Neural cell (in vitro differentiated cells): Measurements from ENCODE around the gene RPL31. TPM values are rescaled to one million over a fixed set of nuclear protein-coding genes. Genes with fewer than 3 reads are reported as not detected.

Experiments
- H2AFZ ChIP-seq: fragments of 200-600, 300-800 bp; sonication (generic), shearing (Covaris generic); 2 replicates; pipeline ENCODE4 v1.6.0; 2014; ENCODE audit warnings: low read depth, mild to moderate bottlenecking, antibody characterized with exemption, low read length, moderate library complexity
- H3F3A ChIP-seq: fragments of 200-600 bp; shearing (Covaris generic); 2 replicates; pipeline ENCODE4 v1.6.1; 2016; ENCODE audit warnings: mild to moderate bottlenecking, moderate library complexity, mixed read lengths, antibody characterized with exemption, low read length; ENCODE audit not compliant: insufficient read depth, poor library complexity, severe bottlenecking
- H3K27ac ChIP-seq: fragments of 200-600, 300-800 bp; sonication (generic), shearing (Covaris generic); 2 replicates; pipeline ENCODE4 v1.5.1; 2014; ENCODE audit warnings: mild to moderate bottlenecking, low read length, moderate library complexity
- H3K27me3 ChIP-seq: fragments of 300-800, 200-600 bp; sonication (generic), shearing (Covaris generic); 2 replicates; pipeline ENCODE4 v1.6.0; 2014; ENCODE audit warnings: mild to moderate bottlenecking, low read depth, low read length, moderate library complexity; ENCODE audit not compliant: insufficient read depth
- H3K36me3 ChIP-seq: fragments of 300-800, 200-600 bp; sonication (generic), shearing (Covaris generic); 2 replicates; pipeline ENCODE4 v1.5.1; 2014; ENCODE audit warnings: mild to moderate bottlenecking, antibody characterized with exemption, low read length, moderate library complexity; ENCODE audit not compliant: insufficient read depth
- H3K4me2 ChIP-seq: fragments of 300-800, 200-600 bp; sonication (generic), shearing (Covaris generic); 2 replicates; pipeline ENCODE4 v1.6.0; 2014; ENCODE audit warnings: mild to moderate bottlenecking, low read length
- H3K4me3 ChIP-seq: fragments of 300-800, 200-600 bp; sonication (generic), shearing (Covaris generic); 2 replicates; pipeline ENCODE4 v1.5.1; 2014; ENCODE audit warnings: mild to moderate bottlenecking, low read length, moderate library complexity
- H3K79me2 ChIP-seq: fragments of 200-600 bp; shearing (Covaris generic); replicated peaks from 2 replicates; pipeline ENCODE4 v1.6.0; 2014; ENCODE audit warnings: mild to moderate bottlenecking, low read length, moderate library complexity; ENCODE audit not compliant: insufficient read depth
- H3K9ac ChIP-seq: fragments of 300-800, 200-600 bp; sonication (generic), shearing (Covaris generic); 2 replicates; pipeline ENCODE4 v1.6.1; 2016; ENCODE audit warnings: mild to moderate bottlenecking, low read length, mixed read lengths
- H3K9me2 ChIP-seq: fragments of 200-600 bp; shearing (Covaris generic); 2 replicates; pipeline ENCODE4 v1.6.1; 2016; ENCODE audit warnings: mild to moderate bottlenecking, low read length, mixed read lengths; ENCODE audit not compliant: insufficient read depth
- H3K9me3 ChIP-seq: fragments of 200-600, 300-800 bp; sonication (generic), shearing (Covaris generic); 2 replicates; pipeline ENCODE4 v1.6.1; 2016; ENCODE audit warnings: mild to moderate bottlenecking, mixed run types, low read length, moderate library complexity, mixed read lengths
- H4K20me1 ChIP-seq: fragments of 200-600 bp; shearing (Covaris generic); 2 replicates; pipeline ENCODE4 v1.6.1; 2016; ENCODE audit warnings: mild to moderate bottlenecking, mixed run types; ENCODE audit not compliant: insufficient read depth
- EP300 ChIP-seq: fragments of 450-650 bp; conservative IDR thresholded peaks from 2 replicates; pipeline ENCODE4 v1.6.1; 2014; ENCODE audit warnings: antibody characterized with exemption, mild to moderate bottlenecking, moderate library complexity; ENCODE audit not compliant: poor library complexity, severe bottlenecking
- EZH2 ChIP-seq: fragments of 200-600, 300-800 bp; shearing (Covaris generic), sonication (generic); IDR thresholded peaks from 2 replicates; pipeline ENCODE4 v1.6.1; 2014; ENCODE audit warnings: antibody characterized with exemption, low read length, borderline replicate concordance, mild to moderate bottlenecking; ENCODE audit not compliant: insufficient read depth, poor library complexity, severe bottlenecking
- MXI1 ChIP-seq: fragments of 450-650 bp; conservative IDR thresholded peaks from 2 replicates; pipeline ENCODE4 v1.6.1; 2014; ENCODE audit warnings: antibody characterized with exemption, mild to moderate bottlenecking; ENCODE audit not compliant: poor library complexity, severe bottlenecking
- POLR2AphosphoS5 ChIP-seq: IDR thresholded peaks from 2 replicates; pipeline ENCODE4 v1.6.1; 2012
- RAD21 ChIP-seq: fragments of 450-650 bp; conservative IDR thresholded peaks from 2 replicates; pipeline ENCODE4 v1.6.1; 2014; ENCODE audit warnings: antibody characterized with exemption, mild to moderate bottlenecking, moderate library complexity
- SMC3 ChIP-seq: fragments of 450-650 bp; conservative IDR thresholded peaks from 2 replicates; pipeline ENCODE4 v1.6.1; 2014; ENCODE audit warnings: antibody characterized with exemption, mild to moderate bottlenecking, moderate library complexity; ENCODE audit not compliant: poor library complexity
- TAF1 ChIP-seq: IDR thresholded peaks from 2 replicates; pipeline ENCODE4 v1.6.1; 2012; ENCODE audit warnings: low read depth
- polyA plus RNA-seq: library from polyadenylated mRNA; depleted of rRNA; stranded (reverse); fragments of >200 nt; gene quantifications from 2 replicates; pipeline ENCODE4 v1.2.3, GENCODE V29; 2014
- TF ChIP-seq, protein P1 (sequence below): IDR thresholded peaks from 2 replicates; pipeline ENCODE4 v1.6.1; 2012; ENCODE audit warnings: borderline replicate concordance
- TF ChIP-seq, protein P2 (sequence below): fragments of 450-650 bp; IDR thresholded peaks from 2 replicates; pipeline ENCODE4 v1.5.1; 2014; ENCODE audit warnings: antibody characterized with exemption, mild to moderate bottlenecking, moderate library complexity; ENCODE audit not compliant: poor library complexity, severe bottlenecking

Gene RPL31
- polyA plus RNA-seq, 1 donor from 2014 or later, result 1,555 TPM

DNA sequence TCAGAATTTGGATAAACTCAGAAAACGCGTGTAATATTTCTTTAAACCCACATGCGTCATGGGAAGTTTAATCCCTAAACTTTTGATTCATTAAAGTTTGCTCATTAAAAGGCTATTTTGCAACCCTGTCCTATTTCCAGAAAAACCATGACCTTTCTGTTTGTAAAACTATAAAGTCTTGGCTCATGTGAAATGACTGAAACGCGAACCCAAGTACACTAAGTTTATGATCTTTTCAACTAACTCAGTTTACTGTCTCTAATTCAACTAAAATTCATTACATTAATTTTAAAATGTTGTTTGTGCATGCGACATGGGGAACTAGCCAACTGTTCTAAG lies 3.9 kb upstream of the RPL31 start:
- H3K79me2 ChIP-seq, result peaks cover 11% of the 10 kb centered on the region
- no peak for TF ChIP-seq TAF1
- no peak for TF ChIP-seq MXI1
- no peak for TF ChIP-seq RAD21
- no peak for TF ChIP-seq EP300
- TF ChIP-seq, protein P1, sequence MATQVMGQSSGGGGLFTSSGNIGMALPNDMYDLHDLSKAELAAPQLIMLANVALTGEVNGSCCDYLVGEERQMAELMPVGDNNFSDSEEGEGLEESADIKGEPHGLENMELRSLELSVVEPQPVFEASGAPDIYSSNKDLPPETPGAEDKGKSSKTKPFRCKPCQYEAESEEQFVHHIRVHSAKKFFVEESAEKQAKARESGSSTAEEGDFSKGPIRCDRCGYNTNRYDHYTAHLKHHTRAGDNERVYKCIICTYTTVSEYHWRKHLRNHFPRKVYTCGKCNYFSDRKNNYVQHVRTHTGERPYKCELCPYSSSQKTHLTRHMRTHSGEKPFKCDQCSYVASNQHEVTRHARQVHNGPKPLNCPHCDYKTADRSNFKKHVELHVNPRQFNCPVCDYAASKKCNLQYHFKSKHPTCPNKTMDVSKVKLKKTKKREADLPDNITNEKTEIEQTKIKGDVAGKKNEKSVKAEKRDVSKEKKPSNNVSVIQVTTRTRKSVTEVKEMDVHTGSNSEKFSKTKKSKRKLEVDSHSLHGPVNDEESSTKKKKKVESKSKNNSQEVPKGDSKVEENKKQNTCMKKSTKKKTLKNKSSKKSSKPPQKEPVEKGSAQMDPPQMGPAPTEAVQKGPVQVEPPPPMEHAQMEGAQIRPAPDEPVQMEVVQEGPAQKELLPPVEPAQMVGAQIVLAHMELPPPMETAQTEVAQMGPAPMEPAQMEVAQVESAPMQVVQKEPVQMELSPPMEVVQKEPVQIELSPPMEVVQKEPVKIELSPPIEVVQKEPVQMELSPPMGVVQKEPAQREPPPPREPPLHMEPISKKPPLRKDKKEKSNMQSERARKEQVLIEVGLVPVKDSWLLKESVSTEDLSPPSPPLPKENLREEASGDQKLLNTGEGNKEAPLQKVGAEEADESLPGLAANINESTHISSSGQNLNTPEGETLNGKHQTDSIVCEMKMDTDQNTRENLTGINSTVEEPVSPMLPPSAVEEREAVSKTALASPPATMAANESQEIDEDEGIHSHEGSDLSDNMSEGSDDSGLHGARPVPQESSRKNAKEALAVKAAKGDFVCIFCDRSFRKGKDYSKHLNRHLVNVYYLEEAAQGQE, result no peak
- TF ChIP-seq EZH2, result no peak
- no peak for TF ChIP-seq SMC3
- TF ChIP-seq POLR2AphosphoS5, result no peak
- TF ChIP-seq, protein P2, sequence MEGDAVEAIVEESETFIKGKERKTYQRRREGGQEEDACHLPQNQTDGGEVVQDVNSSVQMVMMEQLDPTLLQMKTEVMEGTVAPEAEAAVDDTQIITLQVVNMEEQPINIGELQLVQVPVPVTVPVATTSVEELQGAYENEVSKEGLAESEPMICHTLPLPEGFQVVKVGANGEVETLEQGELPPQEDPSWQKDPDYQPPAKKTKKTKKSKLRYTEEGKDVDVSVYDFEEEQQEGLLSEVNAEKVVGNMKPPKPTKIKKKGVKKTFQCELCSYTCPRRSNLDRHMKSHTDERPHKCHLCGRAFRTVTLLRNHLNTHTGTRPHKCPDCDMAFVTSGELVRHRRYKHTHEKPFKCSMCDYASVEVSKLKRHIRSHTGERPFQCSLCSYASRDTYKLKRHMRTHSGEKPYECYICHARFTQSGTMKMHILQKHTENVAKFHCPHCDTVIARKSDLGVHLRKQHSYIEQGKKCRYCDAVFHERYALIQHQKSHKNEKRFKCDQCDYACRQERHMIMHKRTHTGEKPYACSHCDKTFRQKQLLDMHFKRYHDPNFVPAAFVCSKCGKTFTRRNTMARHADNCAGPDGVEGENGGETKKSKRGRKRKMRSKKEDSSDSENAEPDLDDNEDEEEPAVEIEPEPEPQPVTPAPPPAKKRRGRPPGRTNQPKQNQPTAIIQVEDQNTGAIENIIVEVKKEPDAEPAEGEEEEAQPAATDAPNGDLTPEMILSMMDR, result no peak

DNA sequence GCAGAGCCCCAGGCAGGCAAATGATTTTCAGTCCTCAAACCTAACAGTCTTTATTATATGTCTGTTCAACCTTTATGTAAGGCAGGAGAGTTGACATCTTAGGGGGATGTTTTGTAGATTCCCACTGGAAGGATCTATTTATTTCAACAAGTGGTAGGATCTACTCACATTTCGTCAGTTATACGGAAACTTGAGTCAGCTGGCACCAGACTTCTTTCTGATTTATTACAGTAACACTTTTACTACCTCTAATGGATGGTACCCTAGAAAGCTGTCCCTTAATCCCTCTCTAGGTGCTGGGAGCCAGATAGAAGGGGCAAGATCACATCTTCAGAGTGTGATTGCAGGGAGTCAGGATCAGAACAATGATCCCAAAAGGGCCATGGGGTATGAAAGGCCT lies 2.1 kb upstream of the RPL31 start:
- no peak overlapping the region for H3K9ac ChIP-seq
- H2AFZ ChIP-seq, result no peak overlapping the region
- TF ChIP-seq, protein P2, result no peak
- TF ChIP-seq EP300 (no peak), RAD21 (no peak), MXI1 (no peak), SMC3 (no peak), TAF1 (no peak), POLR2AphosphoS5 (no peak), EZH2 (no peak)
- TF ChIP-seq, protein P1, result no peak
- H4K20me1 ChIP-seq, result no peaks in the 10 kb centered on the region
- H3K4me2 ChIP-seq, result no peak overlapping the region
- H3K27ac ChIP-seq, result no peak overlapping the region
- H3F3A ChIP-seq, result no peaks in the 10 kb centered on the region
- peaks cover 20% of the 10 kb centered on the region for H3K79me2 ChIP-seq
- H3K27me3 ChIP-seq, result no peaks in the 10 kb centered on the region
- no peak overlapping the region for H3K4me3 ChIP-seq
- no peaks in the 10 kb centered on the region for H3K9me3 ChIP-seq
- H3K9me2 ChIP-seq, result no peaks in the 10 kb centered on the region
- no peaks in the 10 kb centered on the region for H3K36me3 ChIP-seq

More for the DNA sequence above, 3.9 kb upstream of the RPL31 start:
- Histone ChIP-seq H3K27ac (no peak overlapping the region), H3K36me3 (no peaks in the 10 kb centered on the region), H3K9ac (no peak overlapping the region), H3K4me2 (no peak overlapping the region), H3K4me3 (no peak overlapping the region), H4K20me1 (no peaks in the 10 kb centered on the region), H3K27me3 (no peaks in the 10 kb centered on the region), H3K9me3 (no peaks in the 10 kb centered on the region), H2AFZ (no peak overlapping the region), H3F3A (no peaks in the 10 kb centered on the region), H3K9me2 (no peaks in the 10 kb centered on the region)
